ENCODE results near the gene UTF1. TPM values are rescaled to one million over a fixed set of nuclear protein-coding genes. Genes with fewer than 3 reads are reported as not detected.
"Not testable (repeated sequence)": the region's sequence is repeated elsewhere in the genome, so short reads cannot be mapped to it uniquely, and the experiment has no call there.

Gene UTF1
- total RNA-seq, 2 donors from 2014 or later = not detected

- intact Hi-C loops (cut with DNase I); ATAC-seq; DNase-seq: not testable (repeated sequence)
These were observed 8.3 kb upstream of the UTF1 start for GRCh38 chr10:133221756-133222155.

DNA sequence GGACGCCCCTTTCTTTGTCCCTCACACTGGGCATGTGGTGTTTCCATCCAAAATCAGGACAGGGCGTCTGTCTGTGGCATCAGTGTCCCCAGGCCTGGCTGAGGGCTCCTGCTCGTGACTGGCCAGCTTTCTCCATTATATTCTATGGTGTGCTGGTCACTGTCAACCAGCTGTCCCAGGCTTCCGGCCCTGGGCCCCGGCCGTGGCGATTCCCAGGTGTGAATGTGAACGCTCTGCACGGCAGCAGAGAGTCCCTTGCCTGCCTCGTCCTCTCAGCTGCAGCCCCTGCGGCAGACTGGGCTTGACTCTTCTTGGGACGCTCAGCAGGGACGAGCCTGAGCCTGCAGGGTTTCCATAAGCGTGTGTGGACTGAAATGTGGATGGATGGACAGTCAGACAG lies 5.9 kb upstream of the UTF1 start:
- DNase-seq = no peak
- intact Hi-C loops (cut with DNase I) = no loop called here
- no peak for ATAC-seq

DNA sequence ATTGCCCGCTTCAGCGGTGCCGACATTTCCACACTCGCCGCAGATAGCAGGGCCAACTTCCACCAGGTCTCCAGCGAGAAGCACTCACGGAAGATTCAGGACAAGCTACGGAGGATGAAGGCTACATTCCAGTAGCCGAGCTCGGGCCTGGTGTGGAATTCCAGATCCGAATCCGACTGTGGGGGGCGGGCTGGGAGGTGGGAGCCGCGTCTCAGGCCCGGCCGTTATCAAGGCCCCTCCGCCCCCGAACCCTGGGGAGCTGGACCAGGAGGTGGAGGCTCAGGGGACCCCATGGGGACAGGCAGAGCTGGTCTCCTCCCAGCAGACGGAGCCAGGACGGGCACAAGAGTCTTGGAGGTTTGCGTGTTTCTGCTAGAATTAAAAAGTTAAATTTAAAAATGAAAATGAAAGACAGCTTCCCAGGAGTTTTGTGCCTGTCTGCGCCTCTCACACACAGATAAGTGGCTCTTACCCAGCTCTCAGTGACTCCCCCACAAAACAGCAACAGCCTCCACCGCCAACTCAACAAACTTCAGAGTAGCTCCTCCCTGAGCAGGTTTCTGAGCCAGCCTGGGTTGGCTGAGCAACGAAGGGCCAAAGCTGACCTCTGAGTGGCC lies 5.2 kb upstream of the UTF1 start:
- ATAC-seq (peak; percentile 52 to 92), DNase-seq (no peak)
- intact Hi-C loops (cut with DNase I) = no loop called here

- no peak for DNase-seq
- intact Hi-C loops (cut with DNase I) = no loop called here
- no peak for ATAC-seq
These were observed 4.3 kb upstream of the UTF1 start for GRCh38 chr10:133225707-133226191.

DNA sequence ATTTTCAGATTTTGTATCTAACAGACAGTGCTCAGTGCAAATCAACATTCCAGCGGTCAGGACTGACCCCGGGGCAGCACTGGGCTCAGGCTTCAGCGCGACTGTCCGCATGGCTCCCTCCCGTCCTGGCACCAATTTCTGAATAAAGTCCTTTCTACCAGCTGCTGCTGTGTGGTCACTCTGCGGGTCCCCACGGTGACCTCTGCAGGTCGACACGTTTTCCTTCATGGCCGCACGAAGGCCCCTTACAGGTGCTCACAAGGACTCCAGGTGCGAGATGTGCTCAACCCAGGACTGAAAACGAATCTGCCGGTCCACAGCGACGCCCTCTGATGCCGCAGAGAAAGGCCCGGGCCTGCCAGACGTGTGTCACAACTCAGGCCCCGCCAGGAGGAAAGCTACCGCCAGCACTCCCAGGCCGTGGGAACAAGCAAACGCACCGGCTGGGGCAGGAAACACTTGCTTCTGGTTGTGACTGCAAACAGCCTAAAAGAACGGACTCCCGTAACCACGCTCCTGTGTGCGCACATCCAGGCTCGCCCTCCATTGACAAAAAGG lies 3.7 kb upstream of the UTF1 start:
- DNase-seq (no peak), ATAC-seq (no peak)
- intact Hi-C loops (cut with DNase I) = no loop called here

GRCh38 chr10:133227256-133227655 lies 2.8 kb upstream of the UTF1 start:
- intact Hi-C loops (cut with DNase I) = no loop called here
- no peak for DNase-seq
- no peak for ATAC-seq

GRCh38 chr10:133229265-133230043 lies 563 bp upstream of the UTF1 start:
- ATAC-seq (no peak), DNase-seq (no peak)
- intact Hi-C loops (cut with DNase I) = no loop called here

DNA sequence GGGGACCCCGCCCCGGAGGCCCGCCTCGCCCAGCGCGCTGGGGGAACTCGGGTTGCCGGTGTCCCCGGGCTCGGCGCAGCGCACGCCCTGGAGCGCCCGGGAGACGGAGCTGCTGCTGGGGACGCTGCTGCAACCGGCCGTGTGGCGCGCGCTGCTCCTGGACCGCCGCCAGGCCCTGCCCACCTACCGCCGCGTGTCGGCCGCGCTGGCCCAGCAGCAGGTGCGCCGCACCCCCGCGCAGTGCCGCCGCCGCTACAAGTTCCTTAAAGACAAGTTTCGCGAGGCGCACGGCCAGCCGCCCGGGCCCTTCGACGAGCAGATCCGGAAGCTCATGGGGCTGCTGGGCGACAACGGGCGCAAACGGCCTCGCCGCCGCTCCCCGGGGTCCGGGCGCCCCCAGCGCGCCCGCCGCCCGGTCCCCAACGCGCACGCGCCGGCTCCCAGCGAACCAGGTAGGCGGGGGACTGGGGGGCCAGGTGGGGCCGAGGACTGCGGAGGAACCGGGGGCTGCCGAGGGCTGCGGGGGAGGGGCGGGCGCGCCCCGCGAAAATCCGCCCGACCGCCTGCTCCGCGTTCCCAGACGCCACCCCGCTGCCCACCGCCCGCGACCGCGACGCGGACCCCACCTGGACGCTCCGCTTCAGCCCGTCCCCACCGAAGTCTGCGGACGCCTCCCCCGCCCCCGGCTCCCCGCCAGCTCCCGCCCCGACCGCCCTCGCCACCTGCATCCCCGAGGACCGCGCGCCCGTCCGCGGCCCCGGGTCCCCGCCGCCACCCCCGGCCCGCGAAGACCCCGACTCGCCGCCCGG lies 574 bp downstream of the UTF1 start:
- intact Hi-C loops (cut with DNase I) = no loop called here
- ATAC-seq = no peak
- no peak for DNase-seq

DNA sequence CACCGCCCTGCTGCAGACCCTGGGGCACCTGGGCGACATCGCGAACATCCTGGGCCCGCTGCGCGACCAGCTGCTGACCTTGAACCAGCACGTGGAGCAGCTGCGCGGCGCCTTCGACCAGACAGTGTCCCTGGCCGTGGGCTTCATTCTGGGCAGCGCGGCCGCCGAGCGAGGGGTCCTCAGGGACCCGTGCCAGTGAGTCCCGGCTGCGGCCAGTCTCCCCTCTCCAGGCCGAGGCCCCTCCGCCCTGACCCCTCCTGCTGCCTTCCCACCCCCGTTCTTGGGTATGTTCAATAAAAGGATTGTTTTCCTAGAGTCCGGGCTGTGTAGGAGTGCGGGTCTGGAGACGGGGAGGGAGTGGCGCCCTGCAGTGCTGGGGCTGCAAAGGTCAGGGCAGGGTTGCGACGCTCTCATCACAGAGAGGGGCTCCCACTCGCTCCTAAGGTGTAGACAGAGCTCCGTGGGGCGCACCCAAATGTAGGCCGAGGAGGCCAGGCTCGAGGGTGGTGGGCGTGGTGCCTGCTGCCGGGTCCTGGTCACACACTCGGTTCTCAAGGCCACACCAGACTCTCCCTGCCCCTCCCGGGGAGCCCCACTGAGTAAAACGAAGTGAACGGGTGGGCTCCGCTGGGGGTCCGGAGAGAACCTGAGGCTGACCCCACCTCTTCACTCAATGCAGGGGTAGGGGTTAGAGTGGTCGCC lies 1.4 kb downstream of the UTF1 start:
- no peak for ATAC-seq
- DNase-seq = no peak
- intact Hi-C loops (cut with DNase I) = no loop called here

DNA sequence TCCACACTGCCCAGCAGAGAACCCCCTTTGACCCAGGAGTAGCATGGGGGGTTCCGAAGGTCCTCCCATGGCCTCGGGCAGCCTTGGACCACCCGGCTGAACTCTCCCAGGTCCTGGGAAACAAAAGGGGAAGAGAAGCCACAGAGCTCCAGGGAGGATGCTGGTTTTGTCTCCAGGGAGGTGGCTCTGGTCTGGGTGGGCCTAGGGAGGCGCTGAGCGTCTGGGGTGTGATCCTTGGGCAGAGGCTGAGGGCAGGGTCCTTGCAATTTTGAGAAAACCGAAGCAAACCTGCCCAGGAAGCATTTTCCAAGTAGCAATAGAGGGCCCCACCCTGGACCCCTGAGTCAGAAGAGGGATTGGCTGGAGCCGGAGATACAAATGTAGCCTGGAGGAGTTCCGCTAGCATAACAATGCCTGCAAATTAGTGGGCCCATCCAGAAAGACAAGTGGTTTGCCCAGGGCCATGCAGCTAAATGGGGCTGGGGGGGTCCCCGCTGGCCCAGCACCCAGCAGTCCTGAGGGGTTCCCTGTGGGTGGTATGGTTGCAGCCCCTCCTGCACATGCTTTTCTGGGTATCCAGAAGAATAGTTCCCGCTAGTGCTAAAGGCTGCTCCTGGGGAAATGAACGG lies 2.0 kb downstream of the UTF1 start:
- intact Hi-C loops (cut with DNase I) = no loop called here
- ATAC-seq (no peak), DNase-seq (no peak)

DNA sequence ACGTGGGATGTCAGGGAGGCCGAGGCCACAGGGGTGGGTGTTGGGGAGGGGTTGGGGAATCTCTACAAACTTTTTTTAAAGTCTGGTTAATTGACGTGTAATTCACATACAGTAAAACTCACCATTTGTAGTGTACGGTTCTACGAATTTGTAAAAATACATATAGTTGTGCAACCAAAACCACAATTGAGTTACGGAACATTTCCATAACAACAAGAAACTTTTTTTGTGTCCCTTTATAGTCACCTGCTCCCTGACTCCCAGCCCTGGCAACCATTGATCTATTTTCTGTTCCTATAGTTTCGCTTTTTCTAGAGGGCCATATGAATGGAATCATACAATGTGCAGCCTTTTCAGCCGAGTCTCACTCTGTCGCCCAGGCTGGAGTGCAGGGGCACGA lies 4.8 kb downstream of the UTF1 start:
- DNase-seq; ATAC-seq; intact Hi-C loops (cut with DNase I): not testable (repeated sequence)

DNA sequence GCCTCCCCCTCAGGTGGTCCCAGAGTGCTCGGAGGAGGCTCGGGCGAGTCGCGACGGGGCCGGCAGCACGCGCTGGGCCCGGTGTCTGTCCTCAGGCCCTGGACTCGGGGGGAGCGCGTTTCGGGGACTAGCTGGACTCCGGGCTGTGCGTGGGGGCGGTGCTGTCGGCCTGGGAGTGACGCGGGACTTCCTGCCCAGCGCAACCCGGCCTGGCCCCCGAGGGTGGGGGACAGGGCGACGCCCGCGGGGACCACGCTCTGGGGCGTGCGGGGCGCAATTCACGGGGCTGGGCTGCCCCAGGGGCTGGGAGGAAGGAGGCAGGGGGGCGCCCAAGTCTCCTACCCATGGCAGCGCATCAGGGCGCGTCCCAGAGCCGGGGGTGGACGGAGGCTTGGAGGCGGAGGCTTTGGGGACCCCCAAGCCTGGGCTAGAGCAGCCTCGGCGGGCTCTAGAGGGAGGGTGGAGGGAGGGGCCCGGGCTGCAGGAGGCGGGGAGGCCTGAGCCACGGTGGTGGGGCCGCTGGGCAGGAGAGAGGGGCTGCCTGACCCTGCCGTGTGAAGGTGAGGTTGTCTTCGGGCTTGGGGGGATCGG lies 5.3 kb downstream of the UTF1 start:
- peak; percentile 45 to 47 for ATAC-seq
- intact Hi-C loops (cut with DNase I) = no loop called here

DNA sequence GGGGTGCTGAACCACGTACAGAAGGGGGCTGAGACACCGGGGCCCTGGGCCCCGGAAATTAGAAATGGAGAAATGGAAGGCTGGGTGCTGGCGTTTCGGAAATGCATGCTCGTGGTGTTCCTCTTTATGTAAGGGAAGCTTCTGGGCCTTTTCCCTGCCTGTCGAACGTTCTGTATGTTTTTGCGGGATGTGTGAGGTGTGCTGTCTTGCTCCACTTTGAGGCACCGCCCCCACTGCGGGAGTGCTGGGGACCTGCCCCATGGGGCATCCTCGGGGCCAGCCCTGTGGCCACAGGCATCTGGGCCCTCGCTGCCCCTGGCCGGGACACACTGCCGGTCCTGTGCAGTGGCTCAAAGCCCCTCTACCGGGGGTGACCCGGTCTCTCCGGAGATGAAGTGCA lies 5.9 kb downstream of the UTF1 start:
- intact Hi-C loops (cut with DNase I) = no loop called here
- ATAC-seq = peak; percentile 4 to 51
- DNase-seq = no peak

More for the DNA sequence above, 5.3 kb downstream of the UTF1 start:
- DNase-seq = no peak

- intact Hi-C loops (cut with DNase I) = no loop called here
- DNase-seq = no peak
- peak in 1 of 2 donors; percentile 38 for ATAC-seq
These were observed 6.6 kb downstream of the UTF1 start for GRCh38 chr10:133236401-133237240.

- ATAC-seq (no peak), DNase-seq (no peak)
- intact Hi-C loops (cut with DNase I) = no loop called here
These were observed 7.2 kb downstream of the UTF1 start for GRCh38 chr10:133237241-133237587.

GRCh38 chr10:133237588-133238465 lies 7.8 kb downstream of the UTF1 start, which contains the start of gene VENTX:
VENTX (plus strand) TSS chr10:133237855; CDS start chr10:133237915, 60 bp downstream.
- intact Hi-C loops (cut with DNase I) = no loop called here
- no peak for DNase-seq
- ATAC-seq = no peak

- intact Hi-C loops (cut with DNase I) = no loop called here
- ATAC-seq (no peak), DNase-seq (no peak)
These were observed 8.4 kb downstream of the UTF1 start for GRCh38 chr10:133238466-133238804.

Measured in left cardiac atrium (tissue), 4 donors.